HL-60 (cell line): ENCODE data around the gene RHOB.

Experiments used
- DNase-seq, 2 experiments: peaks; one replicate each; pipeline ENCODE4 v3.0.0-alpha.2; 2010 to 2020; ENCODE audit warnings: low read depth in 1 of 2, low spot score in 1 of 2
- H3K27ac ChIP-seq: fragments of 250-450 bp; sonication (Bioruptor Pico); replicated peaks from 2 replicates; pipeline ENCODE4 v1.5.1; 2020; ENCODE audit warnings: mild to moderate bottlenecking, moderate library complexity
- H3K27me3 ChIP-seq: fragments of 250-450 bp; sonication (Bioruptor Pico); 2 replicates; pipeline ENCODE4 v1.5.1; 2021; ENCODE audit warnings: mild to moderate bottlenecking, moderate library complexity; ENCODE audit not compliant: insufficient read depth, poor library complexity, severe bottlenecking
- H3K4me3 ChIP-seq: replicated peaks from 2 replicates; pipeline ENCODE4 v1.5.1; 2011; ENCODE audit warnings: mild to moderate bottlenecking, control low read depth, low read length; ENCODE audit not compliant: insufficient read depth
- CTCF ChIP-seq: IDR thresholded peaks from one replicate; pipeline ENCODE4 v1.5.1; 2011; ENCODE audit warnings: low read length, control low read depth, inconsistent platforms; ENCODE audit not compliant: insufficient read depth
- GABPA ChIP-seq: IDR thresholded peaks from 2 replicates; pipeline ENCODE4 v1.6.1; 2012; ENCODE audit warnings: low read depth
- POLR2AphosphoS5 ChIP-seq: IDR thresholded peaks from 2 replicates; pipeline ENCODE4 v1.6.1; 2012; ENCODE audit warnings: low read depth
- REST ChIP-seq: IDR thresholded peaks from 2 replicates; pipeline ENCODE4 v1.6.1; 2012; ENCODE audit warnings: low read depth; ENCODE audit not compliant: insufficient replicate concordance
- SPI1 ChIP-seq: IDR thresholded peaks from 2 replicates; pipeline ENCODE4 v1.6.1; 2012; ENCODE audit warnings: low read depth, mild to moderate bottlenecking, borderline replicate concordance

The RHOB gene

GRCh38 chr2:20425371-20425881, 21.4 kb upstream of the RHOB start:
- DNase-seq, result no peak
- H3K4me3 ChIP-seq, result no peak overlapping the region
- H3K27me3 ChIP-seq, result no peaks in the 10 kb centered on the region
- no peak overlapping the region for H3K27ac ChIP-seq
- no peak for TF ChIP-seq POLR2AphosphoS5
- TF ChIP-seq CTCF, result no peak
- TF ChIP-seq REST, result no peak
- TF ChIP-seq GABPA, result no peak
- no peak for TF ChIP-seq SPI1

GRCh38 chr2:20425884-20426283, 21.0 kb upstream of the RHOB start:
- no peak for DNase-seq
- H3K4me3 ChIP-seq, result no peak overlapping the region
- H3K27me3 ChIP-seq, result no peaks in the 10 kb centered on the region
- TF ChIP-seq REST, result no peak
- no peak for TF ChIP-seq POLR2AphosphoS5
- TF ChIP-seq SPI1, result no peak
- no peak for TF ChIP-seq CTCF
- no peak for TF ChIP-seq GABPA
- H3K27ac ChIP-seq, result no peak overlapping the region

GRCh38 chr2:20427931-20428526, 18.8 kb upstream of the RHOB start:
- no peak overlapping the region for H3K27ac ChIP-seq
- TF ChIP-seq REST, result no peak
- TF ChIP-seq SPI1, result no peak
- no peaks in the 10 kb centered on the region for H3K27me3 ChIP-seq
- no peak overlapping the region for H3K4me3 ChIP-seq
- DNase-seq, result no peak
